HG03108 (cell line): ENCODE measurements around the gene LRRC8E.
A peak's percentile ranks its signal among the peaks of the same experiment; 100 is the strongest.
"Not testable (repeated sequence)": the region's sequence is repeated elsewhere in the genome, so short reads cannot be mapped to it uniquely, and the experiment has no call there.

Experiments used
- ATAC-seq: cut with Tn5 transposase; IDR thresholded peaks from one replicate; pipeline ENCODE4 v1.9.1; 2021; ENCODE audit warnings: moderate library complexity; ENCODE audit not compliant: unreplicated experiment

Gene LRRC8E

GRCh38 chr19:7928741-7929701 is 40.7 kb downstream of the LRRC8E start:
- no peak for ATAC-seq

- ATAC-seq: not testable (repeated sequence)
Measured at GRCh38 chr19:7930030-7930429, 41.7 kb downstream of the LRRC8E start.

- no peak for ATAC-seq
Measured at GRCh38 chr19:7930765-7931164, 42.5 kb downstream of the LRRC8E start.

GRCh38 chr19:7931221-7932061 is 43.1 kb downstream of the LRRC8E start:
- ATAC-seq: no peak

- ATAC-seq: no peak
Measured at GRCh38 chr19:7932276-7932929, 44.1 kb downstream of the LRRC8E start.

- no peak for ATAC-seq
Measured at GRCh38 chr19:7932930-7933300, 44.6 kb downstream of the LRRC8E start.

- no peak for ATAC-seq
Measured at GRCh38 chr19:7933411-7933810, 45.1 kb downstream of the LRRC8E start.

GRCh38 chr19:7933828-7934725 is 45.8 kb downstream of the LRRC8E start:
- ATAC-seq: no peak

- no peak for ATAC-seq
Measured at GRCh38 chr19:7934766-7935165, 46.5 kb downstream of the LRRC8E start.

GRCh38 chr19:7940841-7941240 is 52.5 kb downstream of the LRRC8E start:
- no peak for ATAC-seq

- no peak for ATAC-seq
Measured at GRCh38 chr19:7941895-7942596, 53.7 kb downstream of the LRRC8E start.

- ATAC-seq: no peak
Measured at GRCh38 chr19:7942981-7943443, 54.7 kb downstream of the LRRC8E start.

- ATAC-seq: peak; percentile 97
Measured at GRCh38 chr19:7943444-7944176, 55.3 kb downstream of the LRRC8E start, which contains the start of gene TIMM44. TSS of gene TIMM44 (minus strand) at chr19:7943666. CDS start at chr19:7943651, 15 bp downstream.

GRCh38 chr19:7944177-7944761 is 56.0 kb downstream of the LRRC8E start:
- no peak for ATAC-seq

- no peak for ATAC-seq
Measured at GRCh38 chr19:7947939-7948338, 59.6 kb downstream of the LRRC8E start.
